HepG2 (cell line): ENCODE measurements around the gene KIFAP3. TPM values are rescaled to one million over a fixed set of nuclear protein-coding genes. Genes with fewer than 3 reads are reported as not detected.

ENCODE experiments used
- ATAC-seq: fragments of 200-7000 bp; cut with Tn5 transposase; 3 replicates; pipeline ENCODE4 v1.9.1; 2020; ENCODE audit warnings: mild to moderate bottlenecking, moderate library complexity
- BruUV-seq: library from RNA; stranded (reverse); fragments of 400-500 nt; replicated peaks from 2 replicates; lab custom pipeline; 2021; lab: Mats Ljungman, UMichigan
- CTCF ChIA-PET: fragments of 300-600 bp; formaldehyde crosslinking; extraction: SDS; loops from one replicate; lab custom pipeline; 2021; ENCODE audit warnings: low total read pairs, inconsistent platforms, low intra/inter-chr PET ratio; lab: Yijun Ruan, JAX
- POLR2A ChIA-PET: fragments of 350-600 bp; sonication (Branson Sonifier 250); formaldehyde crosslinking; loops from one replicate; lab custom pipeline; 2020; ENCODE audit warnings: antibody characterized with exemption, inconsistent platforms; lab: Yijun Ruan, JAX
- DNase-seq: peaks from one replicate; pipeline ENCODE4 v3.0.0-alpha.2; 2015; ENCODE audit warnings: low spot score
- FAIRE-seq: peaks from 3 replicates; lab custom pipeline; 2011; peaks lifted over from hg19 to GRCh38; lab: Jason Lieb, UNC
- H2AFZ ChIP-seq: one replicate; pipeline ENCODE4 v1.6.1; 2011; ENCODE audit warnings: low read length, inconsistent platforms
- H3K27ac ChIP-seq: fragments of 300-600 bp; 3 replicates; pipeline ENCODE4 v1.8.0; 2011; ENCODE audit warnings: mixed run types, mild to moderate bottlenecking, mixed read lengths, low read length, inconsistent platforms; ENCODE audit not compliant: insufficient read depth; ENCODE audit errors: extremely low read length
- H3K27me3 ChIP-seq, 2 experiments: fragments of 200-600 bp in 1 of 2; 2 replicates in 1 of 2; 3 replicates in 1 of 2; pipeline versions ENCODE4 v1.6.0 to v1.8.0; 2011; ENCODE audit warnings: low read length in 2 of 2, mild to moderate bottlenecking in 2 of 2, moderate library complexity in 2 of 2, inconsistent platforms in 1 of 2; ENCODE audit not compliant: insufficient read depth in 2 of 2, control insufficient read depth in 1 of 2
- H3K36me3 ChIP-seq, 2 experiments: fragments of 200-600 bp in 1 of 2; replicated peaks in 1 of 2; 2 replicates in 1 of 2; 3 replicates in 1 of 2; pipeline versions ENCODE4 v1.5.1 to v1.8.0; 2011; ENCODE audit warnings: low read length in 2 of 2, inconsistent platforms in 1 of 2; ENCODE audit not compliant: insufficient read depth in 2 of 2, control insufficient read depth in 1 of 2
- H3K4me1 ChIP-seq: 2 replicates; pipeline ENCODE4 v1.5.1; 2012; ENCODE audit warnings: low read length, inconsistent platforms; ENCODE audit not compliant: insufficient read depth
- H3K4me2 ChIP-seq: 2 replicates; pipeline ENCODE4 v1.6.0; 2011; ENCODE audit warnings: low read depth, low read length, inconsistent platforms
- H3K4me3 ChIP-seq, 3 experiments: fragments of 200-600 bp in 1 of 3; sonication (generic), shearing (Covaris generic) in 1 of 3; replicated peaks in 1 of 3; 2 replicates each; pipeline ENCODE4 v1.5.1; 2011 to 2016; ENCODE audit warnings: low read length in 3 of 3, inconsistent platforms in 2 of 3, low read depth in 2 of 3, mild to moderate bottlenecking in 2 of 3, control low read depth in 1 of 3, mixed read lengths in 1 of 3; ENCODE audit not compliant: insufficient read depth in 1 of 3
- H3K79me2 ChIP-seq: one replicate; pipeline ENCODE4 v1.6.1; 2011; ENCODE audit warnings: low read length, inconsistent platforms; ENCODE audit not compliant: insufficient read depth
- H3K9ac ChIP-seq: 2 replicates; pipeline ENCODE4 v1.6.0; 2011; ENCODE audit warnings: mild to moderate bottlenecking, low read depth, low read length, inconsistent platforms; ENCODE audit not compliant: insufficient read depth
- H3K9me3 ChIP-seq: 2 replicates; pipeline ENCODE4 v1.5.1; 2012; ENCODE audit warnings: mild to moderate bottlenecking, low read length
- H4K20me1 ChIP-seq: 2 replicates; pipeline ENCODE4 v1.6.0; 2011; ENCODE audit warnings: inconsistent platforms, mild to moderate bottlenecking, low read length, moderate library complexity; ENCODE audit not compliant: insufficient read depth
- FOSL1 ChIP-seq: sonication (generic); formaldehyde crosslinking; IDR thresholded peaks from 2 replicates; pipeline ENCODE4 v1.9.0; 2021; ENCODE audit warnings: missing genetic modification reagents, borderline replicate concordance
- GABPB1 ChIP-seq: IDR thresholded peaks from 2 replicates; pipeline ENCODE4 v1.6.1; 2016; ENCODE audit warnings: mild to moderate bottlenecking, missing genetic modification reagents, moderate library complexity, missing compliant biosample characterization
- HDAC6 ChIP-seq: fragments of 200-600 bp; sonication (generic); IDR thresholded peaks from 2 replicates; pipeline ENCODE4 v1.7.0; 2017; ENCODE audit warnings: mild to moderate bottlenecking, antibody characterized with exemption, low read length, low read depth
- KLF11 ChIP-seq: IDR thresholded peaks from 2 replicates; pipeline ENCODE4 v1.6.1; 2016; ENCODE audit warnings: missing compliant biosample characterization
- NFIC ChIP-seq: IDR thresholded peaks from 2 replicates; pipeline ENCODE4 v1.6.1; 2012; ENCODE audit warnings: mild to moderate bottlenecking, low read length, inconsistent platforms
- NR0B2 ChIP-seq: sonication (generic); formaldehyde crosslinking; IDR thresholded peaks from 2 replicates; pipeline ENCODE4 v1.4.0; 2020; ENCODE audit warnings: mild to moderate bottlenecking, missing genetic modification reagents
- REST ChIP-seq, 2 experiments: IDR thresholded peaks; 2 replicates each; pipeline ENCODE4 v1.6.1; 2011 to 2012; ENCODE audit warnings: low read length in 2 of 2, borderline replicate concordance in 1 of 2, low read depth in 1 of 2, mild to moderate bottlenecking in 1 of 2, moderate library complexity in 1 of 2
- SMC3 ChIP-seq: IDR thresholded peaks from 2 replicates; pipeline ENCODE4 v1.6.1; 2011; ENCODE audit warnings: low read length, improper control_type of control experiment
- TERF1 ChIP-seq: sonication (generic); formaldehyde crosslinking; IDR thresholded peaks from 2 replicates; pipeline ENCODE4 v1.8.0; 2022; ENCODE audit warnings: mild to moderate bottlenecking, missing genetic modification reagents, moderate library complexity
- U2AF2 ChIP-seq: fragments of 200-400 bp; formaldehyde crosslinking; IDR thresholded peaks from 2 replicates; pipeline ENCODE4 v1.6.1; 2017; ENCODE audit warnings: low read depth, mild to moderate bottlenecking, low read length
- ZBTB7A ChIP-seq: sonication (generic); formaldehyde crosslinking; IDR thresholded peaks from 2 replicates; pipeline ENCODE4 v1.8.0; 2022; ENCODE audit warnings: mild to moderate bottlenecking, missing genetic modification reagents
- ZNF451 ChIP-seq: sonication (generic); formaldehyde crosslinking; IDR thresholded peaks from 2 replicates; pipeline ENCODE4 v1.5.0; 2020; ENCODE audit warnings: mild to moderate bottlenecking, missing genetic modification reagents
- ZNF564 ChIP-seq: sonication (generic); formaldehyde crosslinking; IDR thresholded peaks from 2 replicates; pipeline ENCODE4 v1.8.1; 2023; ENCODE audit warnings: mild to moderate bottlenecking, missing genetic modification reagents
- ZNF691 ChIP-seq: sonication (generic); formaldehyde crosslinking; IDR thresholded peaks from 2 replicates; pipeline ENCODE4 v1.4.0; 2020; ENCODE audit warnings: missing genetic modification reagents, low read depth, mild to moderate bottlenecking, borderline replicate concordance
- ZNF75D ChIP-seq: sonication (generic); formaldehyde crosslinking; IDR thresholded peaks from 2 replicates; pipeline ENCODE4 v1.8.1; 2023; ENCODE audit warnings: missing genetic modification reagents, mild to moderate bottlenecking, borderline replicate concordance
- ZNF839 ChIP-seq: sonication (generic); formaldehyde crosslinking; IDR thresholded peaks from 2 replicates; pipeline ENCODE4 v1.4.0; 2020; ENCODE audit warnings: missing genetic modification reagents, mild to moderate bottlenecking, borderline replicate concordance
- ZSCAN21 ChIP-seq: sonication (generic); formaldehyde crosslinking; IDR thresholded peaks from 2 replicates; pipeline ENCODE4 v1.8.0; 2022; ENCODE audit warnings: mild to moderate bottlenecking, missing genetic modification reagents, moderate library complexity, borderline replicate concordance
- WGBS: methylation state at CpG from one replicate; pipeline ENCODE4 v1.1.6; 2017; ENCODE audit warnings: low lambda C conversion rate; 5-methylcytosine and 5-hydroxymethylcytosine counted together
- in situ Hi-C: cut with HindIII; loops from 2 replicates; pipeline ENCODE4 v1.10.0; 2017; ENCODE audit warnings: low pct_unique_long_range_greater_than_20kb; ENCODE audit not compliant: extremely low pct_ligation_motif_present
- intact Hi-C: fragments of 100-400 bp; cut with micrococcal nuclease; formaldehyde crosslinking; loops from one replicate; pipeline ENCODE4 v1.10.0; 2022; ENCODE audit not compliant: unreplicated experiment
- polyA plus RNA-seq, 8 experiments: library from polyadenylated mRNA; depleted of rRNA in 3 of 8; stranded (reverse) in 7 of 8; unstranded in 1 of 8; fragments of >200 nt; fragmentation: Illumina TruSeq in 4 of 8; extraction: Trizol in 4 of 8; gene quantifications; 2 replicates each; pipeline versions ENCODE4 v1.2.1 to v1.2.3, GENCODE V29; 2011 to 2016; ENCODE audit warnings: low read depth in 4 of 8, missing spikeins in 1 of 8, mixed read lengths in 1 of 8; ENCODE audit not compliant: insufficient read depth in 1 of 8
- total RNA-seq, 5 experiments: library from RNA; depleted of rRNA; stranded (reverse); fragments of >200 nt; fragmentation: Illumina TruSeq; extraction: Trizol; gene quantifications; 2 replicates each; pipeline ENCODE4 v1.2.3, GENCODE V29; 2016; ENCODE audit warnings: low read depth in 1 of 5

Gene KIFAP3
- total and polyA plus RNA-seq, 2 of the 13 experiments (the other 11 are each of a cell fraction or from before 2014, with no cell fraction given): 3.4 to 10.0 TPM

- 32% methylated on average over 2 of the region's 2 CpGs for WGBS
- Histone ChIP-seq H3K9me3 (no peaks in the 10 kb centered on the region), H3K27ac (peak overlapping the region; percentile 39), H4K20me1 (no peaks in the 10 kb centered on the region), H3K4me3 (peak overlapping the region in 1 of 3 experiments; percentile 87; a peak in 1 of 6 replicates), H3K79me2 (peaks cover 17% of the 10 kb centered on the region), H3K9ac (no peak overlapping the region), H3K36me3 (peaks cover 1 to 8% of the 10 kb centered on the region in 2 experiments; a peak in 3 of 5 replicates), H3K4me2 (peak overlapping the region; percentile 83), H3K4me1 (peaks cover 36% of the 10 kb centered on the region), H2AFZ (no peak overlapping the region), H3K27me3 (no peaks in the 10 kb centered on the region; a peak in 1 of 5 replicates)
- no peak for FAIRE-seq
- ChIA-PET CTCF (no interaction called here), POLR2A (no interaction called here)
- TF ChIP-seq ZNF839 (CRISPR knock-in tag) (no peak), ZSCAN21 (no peak), ZNF564 (no peak), ZBTB7A (CRISPR knock-in tag) (no peak), ZNF451 (CRISPR knock-in tag) (no peak), U2AF2 (no peak), ZNF691 (no peak), HDAC6 (no peak), REST (IDR thresholded peaks at IDR 0.05; ENCODE audit: borderline replicate concordance in 1 of 2, low read depth in 1 of 2, low read length in 2 of 2) (no peak), GABPB1 (CRISPR knock-in tag) (no peak), SMC3 (no peak), TERF1 (CRISPR knock-in tag) (no peak), FOSL1 (CRISPR knock-in tag) (no peak), NFIC (no peak), NR0B2 (CRISPR knock-in tag) (no peak), KLF11 (CRISPR knock-in tag) (no peak), ZNF75D (CRISPR knock-in tag) (no peak)
- no peak for ATAC-seq
- DNase-seq: no peak
- no TSS peak for BruUV-seq
- in situ Hi-C loops: no loop called here
- intact Hi-C loops: loop anchor here (5.0 to 10.0 kb wide), 3 partner anchors 173 to 1593 kb away; partner anchors contain the start of genes F5 and PRRC2C
Measured at GRCh38 chr1:169891539-169891885, 183.0 kb downstream of the KIFAP3 start.
